Stimulated activated CD4-positive, alpha-beta T cell treated with anti-CD3 and anti-CD28 coated beads, Interleukin-4, amount 100 ng/mL, for 48 hours (primary cell): ENCODE data around the gene UNG.
"Not testable (repeated sequence)": the region's sequence is repeated elsewhere in the genome, so short reads cannot be mapped to it uniquely, and the experiment has no call there.

Experiments used
- DNase-seq, 2 donors: peaks; one replicate each; pipeline ENCODE4 v3.0.0-alpha.2; 2020; ENCODE audit warnings: low read depth in 2 of 2

UNG gene

DNA sequence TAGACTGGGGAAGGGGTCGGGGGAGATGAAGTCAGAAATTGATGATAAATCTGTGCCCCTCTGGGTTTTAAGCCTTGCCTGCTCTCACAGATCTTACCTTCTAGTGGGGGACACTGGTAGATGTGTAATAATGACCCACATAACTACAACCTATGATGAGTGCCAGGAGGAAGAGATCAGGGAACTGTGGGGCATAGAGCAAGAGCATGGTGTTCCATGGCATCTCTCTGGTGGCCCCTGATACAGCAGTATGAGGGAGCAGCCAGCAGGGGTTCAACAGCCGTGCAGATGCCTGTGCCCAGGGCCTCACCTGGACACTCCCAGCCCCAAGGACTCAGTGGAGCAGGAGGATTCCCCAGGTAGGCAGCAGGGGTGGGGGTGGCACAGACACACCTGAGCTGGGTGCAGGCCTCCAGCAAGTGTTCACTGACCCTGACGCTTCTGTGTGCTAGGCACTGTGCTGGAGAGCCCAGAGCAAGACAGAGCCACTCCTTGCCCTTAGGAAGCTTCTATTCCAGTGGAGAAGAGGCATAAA is 24.0 kb downstream of the UNG start:
- DNase-seq, result no peak

GRCh38 chr12:109124878-109125648 is 27.7 kb downstream of the UNG start:
- DNase-seq, result no peak

GRCh38 chr12:109125791-109126190 is 28.4 kb downstream of the UNG start:
- DNase-seq, result no peak

DNA sequence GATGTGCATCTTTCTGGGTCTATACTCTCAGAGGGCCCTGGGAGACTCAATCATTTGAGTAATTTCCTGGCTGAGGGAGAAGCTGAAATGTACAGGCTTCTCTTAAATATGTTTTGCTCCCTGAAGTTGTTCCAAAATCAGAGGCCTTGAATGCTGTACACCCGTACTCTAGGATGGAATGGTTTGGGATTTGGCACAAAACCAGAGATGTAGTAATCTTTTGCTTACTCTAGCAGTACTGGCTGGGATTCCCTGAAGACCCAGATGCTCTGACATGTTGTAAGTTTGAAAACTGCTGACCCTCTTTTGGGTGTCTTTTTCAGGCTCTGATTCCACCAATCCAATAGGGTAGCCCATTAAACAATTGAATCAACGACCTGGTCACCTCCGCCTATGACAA is 29.4 kb downstream of the UNG start:
- no peak for DNase-seq

DNA sequence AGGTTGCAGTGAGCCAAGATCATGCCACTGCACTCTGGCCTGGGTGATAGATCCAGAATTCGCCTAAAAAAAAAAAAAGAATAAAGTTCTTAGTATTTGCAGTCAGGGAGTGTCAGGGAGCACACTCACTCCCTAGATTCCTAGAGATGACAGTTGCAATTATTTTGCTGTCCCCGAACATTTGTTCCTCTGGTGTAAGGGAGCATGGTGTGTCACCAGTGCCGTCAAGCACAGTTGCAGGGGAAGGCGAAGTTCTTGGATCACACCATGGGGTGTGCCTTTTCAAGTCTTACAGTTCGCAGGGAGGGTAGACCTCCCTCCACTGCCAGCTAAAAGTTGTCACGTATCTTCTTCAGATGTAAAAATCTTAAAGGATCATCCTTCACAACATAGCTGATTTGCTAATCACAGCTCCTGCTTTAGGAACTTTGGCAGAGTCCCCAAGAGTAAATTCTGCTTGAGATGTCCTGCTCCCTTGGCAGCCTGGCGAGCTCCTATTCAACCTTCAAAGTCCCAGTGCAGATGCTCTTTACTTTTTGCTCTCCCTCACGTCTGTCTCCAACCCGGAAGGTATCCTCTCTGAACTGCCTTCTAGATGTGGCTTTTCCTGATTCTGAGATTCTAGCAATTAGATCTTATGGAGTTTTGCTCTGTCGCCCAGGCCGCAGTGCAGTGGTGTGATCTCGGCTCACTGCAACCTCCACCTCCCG is 30.3 kb downstream of the UNG start:
- DNase-seq, result no peak

GRCh38 chr12:109130297-109131153 is 33.1 kb downstream of the UNG start:
- no peak for DNase-seq

- DNase-seq, result no peak
Observed at GRCh38 chr12:109131154-109132050, 34.0 kb downstream of the UNG start.

DNA sequence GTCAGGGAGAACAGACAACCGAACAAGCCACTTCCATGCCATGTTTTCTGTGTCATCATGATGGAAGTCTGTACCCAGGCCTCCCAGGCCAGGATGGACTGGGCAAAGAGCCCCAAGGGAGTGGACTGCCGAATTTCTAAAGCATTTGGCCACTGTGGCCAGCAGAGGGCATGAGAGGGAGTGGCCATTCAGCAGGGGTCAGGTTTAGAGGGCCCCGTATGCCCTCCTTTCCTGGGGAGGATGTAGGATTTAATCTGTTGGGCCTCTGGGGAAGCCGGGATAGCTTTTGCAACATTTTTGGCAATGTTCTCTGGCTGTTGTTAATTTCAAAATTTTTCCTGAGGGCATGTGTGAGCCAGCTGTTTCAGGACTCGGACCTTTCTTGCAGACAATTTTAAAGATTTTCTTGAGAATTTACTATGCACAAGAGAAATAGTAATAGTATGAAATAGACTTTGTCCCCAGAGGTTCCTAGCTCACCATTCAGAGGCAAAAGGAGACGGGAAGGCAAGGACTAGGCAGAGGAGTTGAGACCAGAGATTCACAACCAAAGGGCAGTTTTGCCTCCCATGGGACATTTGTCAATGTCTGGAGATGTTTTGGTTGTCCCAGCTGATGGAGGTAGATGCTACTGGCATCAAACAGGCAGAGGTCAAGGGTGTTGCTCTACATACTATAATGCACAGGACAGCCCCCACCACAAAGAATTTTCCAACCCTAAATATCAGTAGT is 37.0 kb downstream of the UNG start:
- DNase-seq, result no peak

GRCh38 chr12:109137055-109137454 is 39.7 kb downstream of the UNG start:
- DNase-seq, result no peak

- no peak for DNase-seq
Observed at GRCh38 chr12:109139360-109139759, 42.0 kb downstream of the UNG start.

DNA sequence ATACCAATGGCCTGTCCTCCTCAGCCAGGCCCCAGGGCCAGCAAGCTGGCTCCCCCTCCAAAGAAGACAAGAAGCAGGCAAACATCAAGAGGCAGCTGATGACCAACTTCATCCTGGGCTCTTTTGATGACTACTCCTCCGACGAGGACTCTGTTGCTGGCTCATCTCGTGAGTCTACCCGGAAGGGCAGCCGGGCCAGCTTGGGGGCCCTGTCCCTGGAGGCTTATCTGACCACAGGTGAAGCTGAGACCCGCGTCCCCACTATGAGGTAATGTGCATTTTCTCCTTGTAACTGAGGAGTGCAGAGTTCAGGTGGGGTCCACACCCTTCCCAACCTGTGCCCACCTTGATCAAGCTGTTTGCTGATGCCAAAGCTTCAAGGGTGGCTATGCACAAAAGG is 42.4 kb downstream of the UNG start:
- no peak for DNase-seq

DNA sequence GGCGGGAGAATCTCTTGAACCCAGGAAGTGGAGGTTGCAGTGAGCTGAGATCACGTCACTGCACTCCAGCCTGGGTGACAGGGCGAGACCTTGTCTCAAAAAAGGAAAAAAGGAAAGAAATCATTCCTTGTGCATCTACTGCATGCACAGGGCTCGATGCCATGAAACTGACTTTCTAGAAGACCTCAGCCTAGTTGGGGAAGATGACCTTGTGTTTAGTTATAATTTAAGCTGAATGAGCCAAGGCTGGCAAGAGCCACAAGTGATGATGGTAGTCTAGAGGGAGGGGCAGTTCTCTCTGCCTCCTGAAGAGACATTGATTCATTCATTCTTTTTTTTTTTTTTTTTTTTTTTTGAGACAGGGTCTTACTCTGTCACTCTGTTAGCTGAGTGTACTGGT is 43.2 kb downstream of the UNG start:
- DNase-seq, result no peak

GRCh38 chr12:109144224-109144623 is 46.8 kb downstream of the UNG start:
- DNase-seq, result no peak

DNA sequence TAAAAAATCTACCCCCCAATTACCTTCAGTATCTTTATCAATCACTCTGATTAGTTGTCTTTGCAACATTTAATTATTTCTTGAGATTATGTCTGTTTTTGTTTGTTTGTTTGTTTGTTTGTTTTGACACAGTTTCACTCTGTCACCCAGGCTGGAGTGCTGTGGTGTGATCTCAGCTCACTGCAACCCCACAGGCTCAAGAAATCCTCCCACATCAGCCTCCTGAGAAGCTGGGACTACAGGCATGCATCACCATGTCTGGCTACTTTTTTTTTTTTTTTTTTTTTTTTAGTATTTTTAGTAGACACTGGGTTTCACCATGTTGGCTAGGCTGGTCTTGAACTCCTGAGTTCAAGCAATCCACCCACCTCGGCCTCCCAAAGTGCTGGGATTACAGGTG is 49.7 kb downstream of the UNG start:
- DNase-seq, result not testable (repeated sequence)

- no peak for DNase-seq
Observed at GRCh38 chr12:109147954-109148353, 50.6 kb downstream of the UNG start.

GRCh38 chr12:109150124-109150640 is 52.8 kb downstream of the UNG start:
- DNase-seq, result no peak

DNA sequence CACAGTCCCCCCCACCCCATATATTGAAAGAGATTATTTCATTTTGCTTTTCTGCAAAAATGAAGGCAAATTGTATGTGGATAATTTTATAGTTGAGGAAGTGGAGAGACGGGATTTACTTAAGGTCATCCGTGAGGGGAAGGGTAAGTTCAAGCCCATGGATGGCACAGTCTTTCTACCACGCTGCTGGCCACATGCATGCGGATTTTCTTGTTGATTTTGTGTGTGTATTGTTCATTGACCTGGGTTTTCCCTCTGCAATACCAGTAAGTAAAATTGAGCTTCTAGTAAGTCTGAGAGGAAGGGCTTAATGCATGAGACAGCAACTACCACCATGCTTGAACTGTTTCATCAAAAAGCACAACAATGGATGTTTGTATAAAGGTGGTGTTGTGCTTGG is 54.1 kb downstream of the UNG start:
- no peak for DNase-seq

- DNase-seq, result no peak
Observed at GRCh38 chr12:109153821-109154441, 56.5 kb downstream of the UNG start.
